Measurements from ENCODE around the gene SNED1. TPM values are rescaled to one million over a fixed set of nuclear protein-coding genes. Genes with fewer than 3 reads are reported as not detected.

SNED1 gene
- total RNA-seq, 4 donors from 2014 or later, result 18.0 to 52.2 (median 32.5) TPM

DNA sequence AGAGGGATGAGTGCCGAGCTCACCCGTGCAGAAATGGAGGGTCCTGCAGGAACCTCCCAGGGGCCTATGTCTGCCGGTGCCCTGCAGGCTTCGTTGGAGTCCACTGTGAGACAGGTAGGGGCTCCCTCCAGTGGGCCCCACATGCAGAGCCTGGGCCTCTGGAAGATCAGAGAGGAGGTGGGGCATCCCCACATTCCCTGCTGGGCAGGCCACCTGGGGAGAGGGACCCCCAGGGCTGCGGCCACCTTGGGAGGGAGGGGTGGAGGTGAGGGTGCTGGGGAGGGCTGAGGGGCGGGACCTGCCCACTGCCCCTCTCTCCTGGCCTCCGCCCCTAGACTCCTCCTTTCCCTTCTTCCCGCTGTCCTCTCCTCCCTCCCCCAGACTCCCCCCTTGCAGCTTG, 65.2 kb downstream of the SNED1 start:
- peak; percentile 19 for ATAC-seq (ENCODE audit: low FRiP score)

DNA sequence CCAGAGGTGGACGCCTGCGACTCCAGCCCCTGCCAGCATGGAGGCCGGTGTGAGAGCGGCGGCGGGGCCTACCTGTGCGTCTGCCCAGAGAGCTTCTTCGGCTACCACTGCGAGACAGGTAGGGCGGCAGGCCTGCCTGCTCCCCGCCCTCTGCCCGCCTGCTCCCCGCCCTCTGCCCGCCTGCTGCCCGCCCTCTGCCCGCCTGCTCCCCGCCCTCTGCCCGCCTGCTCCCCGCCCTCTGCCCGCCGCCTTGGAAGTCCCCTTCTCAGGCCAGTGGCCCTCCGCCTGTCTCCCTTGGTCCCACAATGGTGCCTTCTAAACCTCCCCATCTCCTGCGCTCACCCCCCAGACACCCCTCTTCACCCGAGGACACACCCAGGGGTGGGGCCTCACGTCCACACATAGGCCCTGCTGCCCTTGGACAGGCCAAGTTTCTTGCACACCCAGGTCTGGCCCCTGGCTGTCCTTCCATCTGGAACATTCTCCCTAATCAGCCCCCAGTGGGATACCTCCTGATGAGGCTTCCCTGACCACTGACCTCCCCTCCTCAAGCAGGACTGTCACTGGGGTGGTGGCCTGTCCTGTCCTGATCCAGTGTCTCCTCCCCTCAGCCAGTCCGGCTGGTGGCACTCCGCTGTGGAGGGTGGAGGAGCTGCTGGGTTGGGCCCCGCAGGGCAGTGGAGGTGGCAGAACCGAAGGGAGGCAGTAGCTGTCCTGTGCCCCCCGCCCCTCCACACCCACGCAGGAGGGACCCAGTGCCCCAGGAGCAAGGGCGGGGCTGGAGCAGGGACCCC, 65.8 kb downstream of the SNED1 start:
- DNase-seq (ENCODE audit: low spot score) (no peak), ATAC-seq (ENCODE audit: low FRiP score) (peak; percentile 41)
- TF ChIP-seq, protein P1, sequence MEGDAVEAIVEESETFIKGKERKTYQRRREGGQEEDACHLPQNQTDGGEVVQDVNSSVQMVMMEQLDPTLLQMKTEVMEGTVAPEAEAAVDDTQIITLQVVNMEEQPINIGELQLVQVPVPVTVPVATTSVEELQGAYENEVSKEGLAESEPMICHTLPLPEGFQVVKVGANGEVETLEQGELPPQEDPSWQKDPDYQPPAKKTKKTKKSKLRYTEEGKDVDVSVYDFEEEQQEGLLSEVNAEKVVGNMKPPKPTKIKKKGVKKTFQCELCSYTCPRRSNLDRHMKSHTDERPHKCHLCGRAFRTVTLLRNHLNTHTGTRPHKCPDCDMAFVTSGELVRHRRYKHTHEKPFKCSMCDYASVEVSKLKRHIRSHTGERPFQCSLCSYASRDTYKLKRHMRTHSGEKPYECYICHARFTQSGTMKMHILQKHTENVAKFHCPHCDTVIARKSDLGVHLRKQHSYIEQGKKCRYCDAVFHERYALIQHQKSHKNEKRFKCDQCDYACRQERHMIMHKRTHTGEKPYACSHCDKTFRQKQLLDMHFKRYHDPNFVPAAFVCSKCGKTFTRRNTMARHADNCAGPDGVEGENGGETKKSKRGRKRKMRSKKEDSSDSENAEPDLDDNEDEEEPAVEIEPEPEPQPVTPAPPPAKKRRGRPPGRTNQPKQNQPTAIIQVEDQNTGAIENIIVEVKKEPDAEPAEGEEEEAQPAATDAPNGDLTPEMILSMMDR (IDR thresholded peaks at IDR 0.05), result no peak

More for the DNA sequence above, 65.2 kb downstream of the SNED1 start:
- TF ChIP-seq, protein P1 (IDR thresholded peaks at IDR 0.05), result no peak
- DNase-seq (ENCODE audit: low spot score), result no peak

GRCh38 chr2:241064802-241065354, 66.5 kb downstream of the SNED1 start:
- ATAC-seq (ENCODE audit: low FRiP score), result no peak
- TF ChIP-seq, protein P1 (IDR thresholded peaks at IDR 0.05), result no peak
- no peak for DNase-seq (ENCODE audit: low spot score)

- TF ChIP-seq, protein P1 (IDR thresholded peaks at IDR 0.05), result no peak
- DNase-seq (ENCODE audit: low spot score) (no peak), ATAC-seq (ENCODE audit: low FRiP score) (no peak)
These were observed 67.0 kb downstream of the SNED1 start for GRCh38 chr2:241065355-241065803.

DNA sequence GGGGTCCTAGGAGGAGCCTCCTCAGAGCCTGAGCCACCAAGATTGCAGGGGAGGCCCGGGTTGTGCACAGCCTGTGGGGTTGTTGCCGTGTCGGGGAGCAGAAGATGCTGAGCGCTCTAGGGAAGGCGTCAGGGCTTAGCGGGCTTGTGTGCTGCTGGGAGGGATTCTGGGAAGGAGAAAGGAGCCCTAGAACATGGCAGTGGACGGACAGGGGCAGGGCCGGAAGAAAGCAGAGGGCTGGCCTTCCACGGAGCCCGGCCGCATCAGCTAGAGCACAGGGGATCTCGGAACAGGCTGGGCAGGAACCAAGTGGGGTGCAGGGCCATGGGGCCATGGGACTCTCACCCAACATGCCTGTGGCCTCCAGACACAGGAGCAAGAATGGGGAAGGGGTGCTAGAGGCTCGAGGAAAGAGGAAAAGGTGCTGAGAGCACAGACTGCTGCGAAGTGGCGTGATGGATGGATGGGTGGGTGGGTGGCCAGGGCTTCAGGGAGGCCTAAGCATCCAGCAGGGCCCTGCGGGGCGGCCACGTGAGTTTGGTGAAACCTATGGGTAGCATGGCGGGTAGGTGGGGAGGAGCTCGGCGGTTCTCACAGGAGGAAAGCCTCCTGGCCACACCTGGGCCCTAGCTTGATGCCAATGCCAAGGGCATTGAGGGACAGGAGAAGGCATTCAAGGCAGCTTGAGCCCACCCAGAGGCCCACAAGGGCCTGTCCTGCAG, 67.9 kb downstream of the SNED1 start:
- TF ChIP-seq, protein P1 (IDR thresholded peaks at IDR 0.05), result no peak
- ATAC-seq (ENCODE audit: low FRiP score), result no peak
- no peak for DNase-seq (ENCODE audit: low spot score)

DNA sequence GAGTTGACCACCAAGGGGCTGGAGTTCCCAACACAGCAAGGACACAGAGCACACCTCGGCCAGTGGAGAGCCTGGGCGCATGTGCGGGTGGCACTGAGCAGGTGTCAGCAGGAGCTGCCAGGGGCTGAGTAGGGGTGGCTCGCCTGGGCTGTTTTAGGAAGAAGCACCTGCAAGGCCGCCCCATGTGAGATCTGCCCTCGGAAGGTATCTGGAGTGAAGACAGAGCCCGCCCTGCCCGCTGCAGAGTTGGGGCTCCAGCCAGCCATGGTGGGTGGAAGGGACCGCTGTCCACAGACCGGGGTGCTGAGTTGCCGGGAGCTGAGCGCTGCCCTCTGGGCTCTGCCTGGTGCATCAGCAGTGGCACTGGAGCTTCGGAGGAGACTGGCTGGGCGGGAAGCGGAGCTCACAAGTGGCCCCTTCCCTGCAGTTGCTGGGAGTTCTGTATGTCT, 68.5 kb downstream of the SNED1 start:
- ATAC-seq (ENCODE audit: low FRiP score) (no peak), DNase-seq (ENCODE audit: low spot score) (no peak)
- TF ChIP-seq, protein P1 (IDR thresholded peaks at IDR 0.05), result no peak
